GM12801 (cell line): Measurements from ENCODE around the gene LNX2.

Experiments used
- TF ChIP-seq, protein P1 (sequence below): IDR thresholded peaks from one replicate; pipeline ENCODE4 v1.5.1; 2011; ENCODE audit warnings: control low read depth; ENCODE audit not compliant: insufficient read length; ENCODE audit errors: extremely low read depth

LNX2 gene

DNA sequence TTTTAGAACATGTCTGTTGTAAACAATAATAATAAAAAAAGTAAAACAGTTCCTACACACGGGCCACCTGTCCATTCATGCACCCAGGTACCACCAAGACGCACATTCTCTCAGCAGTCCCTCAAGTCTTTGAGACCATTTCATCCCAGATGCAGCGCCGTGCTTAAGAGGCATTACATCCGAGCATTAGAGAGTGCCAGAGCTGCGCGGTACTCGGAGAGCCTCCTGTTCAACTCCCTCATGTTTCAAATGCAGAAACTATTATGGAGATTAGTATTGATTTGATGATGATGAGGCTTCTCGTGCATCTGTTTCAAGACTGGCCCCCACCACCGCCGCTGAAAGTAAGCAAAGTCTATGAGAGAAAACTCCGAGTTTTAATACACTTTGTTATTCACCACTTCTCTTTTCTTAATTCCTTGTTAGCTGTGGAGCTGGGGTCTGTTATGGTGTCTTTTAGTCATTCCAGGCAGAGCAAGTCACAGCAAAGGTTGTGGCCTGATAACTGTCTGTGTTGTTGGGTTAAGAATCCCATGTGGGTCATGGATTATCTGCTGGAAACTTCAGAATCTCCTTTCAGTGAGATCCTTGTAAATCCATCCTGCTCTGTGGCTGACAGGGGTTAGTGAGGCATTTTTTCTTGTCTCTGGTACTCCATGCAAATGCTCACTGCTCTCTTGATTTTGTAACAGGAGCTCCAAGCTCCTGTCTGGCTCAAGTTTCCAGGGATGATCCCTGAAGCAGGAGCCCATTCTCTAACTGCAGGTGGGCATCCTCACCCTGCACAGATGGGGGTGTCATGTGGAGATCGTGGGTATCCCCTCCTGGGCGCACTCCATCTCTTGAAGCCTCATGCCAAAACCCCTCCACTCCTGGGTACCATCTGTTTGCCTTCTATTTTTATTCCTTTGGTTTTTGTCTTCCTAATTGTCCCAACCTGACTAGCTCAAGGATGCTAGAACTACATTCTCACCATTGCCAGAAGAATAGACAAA lies 95.1 kb downstream of the LNX2 start:
- TF ChIP-seq, protein P1, sequence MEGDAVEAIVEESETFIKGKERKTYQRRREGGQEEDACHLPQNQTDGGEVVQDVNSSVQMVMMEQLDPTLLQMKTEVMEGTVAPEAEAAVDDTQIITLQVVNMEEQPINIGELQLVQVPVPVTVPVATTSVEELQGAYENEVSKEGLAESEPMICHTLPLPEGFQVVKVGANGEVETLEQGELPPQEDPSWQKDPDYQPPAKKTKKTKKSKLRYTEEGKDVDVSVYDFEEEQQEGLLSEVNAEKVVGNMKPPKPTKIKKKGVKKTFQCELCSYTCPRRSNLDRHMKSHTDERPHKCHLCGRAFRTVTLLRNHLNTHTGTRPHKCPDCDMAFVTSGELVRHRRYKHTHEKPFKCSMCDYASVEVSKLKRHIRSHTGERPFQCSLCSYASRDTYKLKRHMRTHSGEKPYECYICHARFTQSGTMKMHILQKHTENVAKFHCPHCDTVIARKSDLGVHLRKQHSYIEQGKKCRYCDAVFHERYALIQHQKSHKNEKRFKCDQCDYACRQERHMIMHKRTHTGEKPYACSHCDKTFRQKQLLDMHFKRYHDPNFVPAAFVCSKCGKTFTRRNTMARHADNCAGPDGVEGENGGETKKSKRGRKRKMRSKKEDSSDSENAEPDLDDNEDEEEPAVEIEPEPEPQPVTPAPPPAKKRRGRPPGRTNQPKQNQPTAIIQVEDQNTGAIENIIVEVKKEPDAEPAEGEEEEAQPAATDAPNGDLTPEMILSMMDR = no peak

DNA sequence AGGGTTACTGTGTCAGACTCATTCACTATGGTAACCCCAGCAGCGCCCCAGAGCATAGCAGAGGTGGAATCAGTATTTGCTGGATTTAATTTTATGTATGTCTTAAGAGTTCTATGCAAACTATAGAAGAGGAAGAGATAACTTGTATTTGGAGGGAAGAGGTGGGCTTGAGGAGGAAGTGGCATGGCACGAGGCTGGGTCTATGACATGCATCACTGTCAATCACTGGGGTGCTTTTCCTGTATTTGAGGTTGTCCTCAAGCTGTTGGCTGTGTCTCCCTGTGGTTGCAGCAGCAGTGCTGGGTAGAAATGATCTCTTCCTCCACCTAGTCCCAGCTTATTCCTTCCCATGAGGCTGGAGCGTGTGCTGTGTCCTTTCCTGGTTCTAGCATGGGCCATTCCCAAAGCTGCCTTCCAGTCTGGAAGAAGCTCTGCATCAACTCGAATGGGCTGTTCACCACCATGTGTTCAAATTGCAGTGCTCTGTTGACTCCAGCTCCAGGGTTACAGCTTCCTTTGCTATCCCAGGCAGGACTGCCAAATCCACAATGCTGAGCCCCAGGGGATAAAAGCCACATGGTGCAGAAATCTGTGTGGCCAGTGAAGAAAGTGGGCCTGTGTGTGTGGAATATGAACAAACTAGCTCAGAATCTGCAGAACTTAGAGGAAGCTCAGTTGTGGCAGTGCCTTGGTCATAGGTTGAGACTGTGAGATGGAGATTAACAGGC lies 96.8 kb downstream of the LNX2 start:
- TF ChIP-seq, protein P1 = no peak

DNA sequence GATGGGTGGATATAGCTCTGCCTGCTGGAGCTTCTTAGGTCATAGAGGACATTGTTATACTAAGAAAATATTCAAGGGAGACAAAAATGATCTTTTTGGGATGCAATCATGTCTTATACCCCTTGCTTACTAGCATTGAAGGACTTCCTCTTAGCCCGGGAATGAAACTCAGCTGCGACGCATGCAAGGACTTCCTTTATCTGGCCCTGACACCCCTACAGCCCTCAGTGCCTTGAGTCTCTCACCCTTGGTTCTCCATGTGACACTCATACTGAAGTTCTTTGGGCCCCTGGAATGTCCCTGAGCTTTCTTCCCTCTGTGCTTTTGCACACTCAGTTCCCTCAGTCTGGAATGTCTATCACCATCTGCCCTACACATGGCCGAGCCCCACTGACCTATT lies 97.5 kb downstream of the LNX2 start:
- TF ChIP-seq, protein P1 = no peak

DNA sequence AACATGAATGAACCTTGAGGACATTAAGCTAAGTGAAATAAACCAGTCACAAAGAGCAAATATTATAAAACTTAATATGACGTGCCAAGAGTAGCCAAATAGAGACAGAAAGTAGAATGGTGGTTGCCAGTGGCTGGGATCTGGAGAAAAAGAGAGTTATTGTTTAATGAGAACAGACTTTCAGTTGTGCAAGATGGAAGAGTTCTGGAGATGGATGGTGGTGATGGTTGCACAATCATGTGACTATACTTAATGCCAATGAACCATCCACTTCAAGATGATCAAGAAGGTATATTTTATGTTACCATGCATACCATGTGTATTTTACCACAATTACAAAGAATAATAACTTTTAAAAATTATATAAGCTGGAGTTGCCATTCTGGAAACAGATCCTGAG lies 104.2 kb downstream of the LNX2 start:
- TF ChIP-seq, protein P1 = no peak

DNA sequence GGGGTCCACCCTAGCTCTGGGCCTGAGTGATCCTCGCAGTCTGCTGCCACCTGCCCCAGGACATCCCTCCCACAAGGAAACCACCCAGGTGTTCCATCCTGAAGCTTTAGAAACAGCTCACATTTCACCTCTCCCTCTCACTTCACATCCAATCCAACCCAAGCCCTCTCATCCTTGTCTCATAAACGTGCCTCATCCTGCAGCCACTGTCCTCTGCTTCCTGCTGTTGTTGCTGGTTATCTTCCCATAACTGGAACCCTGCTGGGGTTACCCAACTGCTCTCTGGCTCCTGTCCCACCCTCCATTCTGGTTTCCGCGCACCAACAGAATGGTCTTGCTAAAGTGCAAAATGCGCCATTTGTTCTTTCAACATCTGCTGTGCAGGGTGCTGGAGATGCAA lies 110.2 kb downstream of the LNX2 start:
- TF ChIP-seq, protein P1 = no peak

DNA sequence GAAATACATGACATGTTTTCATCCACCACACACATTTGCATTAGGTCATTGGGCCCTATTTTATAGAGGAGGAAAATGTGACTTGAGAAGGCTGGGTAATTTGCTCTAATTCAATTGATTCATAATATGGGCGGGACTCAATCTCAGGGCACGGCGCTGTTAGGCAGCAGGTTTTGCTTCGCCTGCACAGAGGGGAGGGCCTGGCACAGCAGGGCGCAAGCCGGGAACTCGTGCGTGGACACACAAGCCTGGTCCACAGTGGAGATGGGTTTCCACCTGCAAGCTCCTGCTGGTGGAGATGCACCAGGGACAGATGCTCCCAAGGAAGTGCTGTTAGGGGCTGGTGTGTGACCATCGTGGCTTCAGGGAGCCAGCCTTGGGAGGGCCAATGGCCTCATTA lies 111.5 kb downstream of the LNX2 start:
- TF ChIP-seq, protein P1 = no peak

DNA sequence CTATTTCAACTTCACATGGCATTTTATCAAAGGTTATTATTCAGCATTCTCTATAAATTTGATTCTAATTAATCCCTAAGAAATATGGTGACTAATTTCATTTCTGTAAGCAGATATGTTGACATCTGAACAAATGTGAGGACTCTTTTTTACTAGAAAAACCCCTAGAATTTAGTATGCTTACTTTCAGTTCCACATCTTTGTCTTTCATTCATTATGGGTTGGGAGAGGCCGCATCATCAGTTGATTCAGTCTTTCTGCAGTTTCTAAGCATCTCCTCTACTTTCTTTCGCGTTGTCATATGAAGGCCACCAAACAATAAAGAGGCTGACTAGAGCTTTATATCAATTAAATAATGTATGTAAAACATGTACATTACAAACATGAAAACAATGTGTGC lies 114.5 kb downstream of the LNX2 start:
- TF ChIP-seq, protein P1 = no peak
